HepG2 (cell line): Measurements from ENCODE around the gene INO80C. TPM values are rescaled to one million over a fixed set of nuclear protein-coding genes. Genes with fewer than 3 reads are reported as not detected.

Experiments
- ATAC-seq: fragments of 200-7000 bp; cut with Tn5 transposase; 3 replicates; pipeline ENCODE4 v1.9.1; 2020; ENCODE audit warnings: mild to moderate bottlenecking, moderate library complexity
- BruUV-seq: library from RNA; stranded (reverse); fragments of 400-500 nt; replicated peaks from 2 replicates; lab custom pipeline; 2021; lab: Mats Ljungman, UMichigan
- CTCF ChIA-PET: fragments of 300-600 bp; formaldehyde crosslinking; extraction: SDS; loops from one replicate; lab custom pipeline; 2021; ENCODE audit warnings: low total read pairs, inconsistent platforms, low intra/inter-chr PET ratio; lab: Yijun Ruan, JAX
- POLR2A ChIA-PET: fragments of 350-600 bp; sonication (Branson Sonifier 250); formaldehyde crosslinking; loops from one replicate; lab custom pipeline; 2020; ENCODE audit warnings: antibody characterized with exemption, inconsistent platforms; lab: Yijun Ruan, JAX
- DNase-seq: peaks from one replicate; pipeline ENCODE4 v3.0.0-alpha.2; 2015; ENCODE audit warnings: low spot score
- FAIRE-seq: peaks from 3 replicates; lab custom pipeline; 2011; peaks lifted over from hg19 to GRCh38; lab: Jason Lieb, UNC
- H2AFZ ChIP-seq: one replicate; pipeline ENCODE4 v1.6.1; 2011; ENCODE audit warnings: low read length, inconsistent platforms
- H3K27ac ChIP-seq: fragments of 300-600 bp; 3 replicates; pipeline ENCODE4 v1.8.0; 2011; ENCODE audit warnings: mixed run types, mild to moderate bottlenecking, mixed read lengths, low read length, inconsistent platforms; ENCODE audit not compliant: insufficient read depth; ENCODE audit errors: extremely low read length
- H3K27me3 ChIP-seq, 2 experiments: fragments of 200-600 bp in 1 of 2; 2 replicates in 1 of 2; 3 replicates in 1 of 2; pipeline versions ENCODE4 v1.6.0 to v1.8.0; 2011; ENCODE audit warnings: low read length in 2 of 2, mild to moderate bottlenecking in 2 of 2, moderate library complexity in 2 of 2, inconsistent platforms in 1 of 2; ENCODE audit not compliant: insufficient read depth in 2 of 2, control insufficient read depth in 1 of 2
- H3K36me3 ChIP-seq, 2 experiments: fragments of 200-600 bp in 1 of 2; replicated peaks in 1 of 2; 2 replicates in 1 of 2; 3 replicates in 1 of 2; pipeline versions ENCODE4 v1.5.1 to v1.8.0; 2011; ENCODE audit warnings: low read length in 2 of 2, inconsistent platforms in 1 of 2; ENCODE audit not compliant: insufficient read depth in 2 of 2, control insufficient read depth in 1 of 2
- H3K4me1 ChIP-seq: 2 replicates; pipeline ENCODE4 v1.5.1; 2012; ENCODE audit warnings: low read length, inconsistent platforms; ENCODE audit not compliant: insufficient read depth
- H3K4me2 ChIP-seq: 2 replicates; pipeline ENCODE4 v1.6.0; 2011; ENCODE audit warnings: low read depth, low read length, inconsistent platforms
- H3K4me3 ChIP-seq, 3 experiments: fragments of 200-600 bp in 1 of 3; sonication (generic), shearing (Covaris generic) in 1 of 3; replicated peaks in 1 of 3; 2 replicates each; pipeline ENCODE4 v1.5.1; 2011 to 2016; ENCODE audit warnings: low read length in 3 of 3, inconsistent platforms in 2 of 3, low read depth in 2 of 3, mild to moderate bottlenecking in 2 of 3, control low read depth in 1 of 3, mixed read lengths in 1 of 3; ENCODE audit not compliant: insufficient read depth in 1 of 3
- H3K79me2 ChIP-seq: one replicate; pipeline ENCODE4 v1.6.1; 2011; ENCODE audit warnings: low read length, inconsistent platforms; ENCODE audit not compliant: insufficient read depth
- H3K9ac ChIP-seq: 2 replicates; pipeline ENCODE4 v1.6.0; 2011; ENCODE audit warnings: mild to moderate bottlenecking, low read depth, low read length, inconsistent platforms; ENCODE audit not compliant: insufficient read depth
- H3K9me3 ChIP-seq: 2 replicates; pipeline ENCODE4 v1.5.1; 2012; ENCODE audit warnings: mild to moderate bottlenecking, low read length
- H4K20me1 ChIP-seq: 2 replicates; pipeline ENCODE4 v1.6.0; 2011; ENCODE audit warnings: inconsistent platforms, mild to moderate bottlenecking, low read length, moderate library complexity; ENCODE audit not compliant: insufficient read depth
- CENPT ChIP-seq: sonication (generic); formaldehyde crosslinking; IDR thresholded peaks from 2 replicates; pipeline ENCODE4 v1.8.0; 2022; ENCODE audit warnings: low read depth, mild to moderate bottlenecking, moderate library complexity, missing genetic modification reagents
- ONECUT2 ChIP-seq: sonication (generic); formaldehyde crosslinking; IDR thresholded peaks from 2 replicates; pipeline ENCODE4 v1.4.0; 2020; ENCODE audit warnings: missing genetic modification reagents
- PCBP2 ChIP-seq: fragments of 200-400 bp; formaldehyde crosslinking; optimal IDR thresholded peaks from 2 replicates; pipeline ENCODE3; 2018; ENCODE audit warnings: low read length, low read depth; ENCODE audit not compliant: poor library complexity, severe bottlenecking
- ZNF292 ChIP-seq: sonication (generic); formaldehyde crosslinking; IDR thresholded peaks from 2 replicates; pipeline ENCODE4 v1.8.1; 2022; ENCODE audit warnings: mild to moderate bottlenecking, low read depth, missing genetic modification reagents, borderline replicate concordance
- ZNF350 ChIP-seq: sonication (generic); formaldehyde crosslinking; IDR thresholded peaks from 2 replicates; pipeline ENCODE4 v1.4.0; 2020; ENCODE audit warnings: mild to moderate bottlenecking, low read depth, missing genetic modification reagents, borderline replicate concordance
- WGBS: methylation state at CpG from one replicate; pipeline ENCODE4 v1.1.6; 2017; ENCODE audit warnings: low lambda C conversion rate; 5-methylcytosine and 5-hydroxymethylcytosine counted together
- in situ Hi-C: cut with HindIII; loops from 2 replicates; pipeline ENCODE4 v1.10.0; 2017; ENCODE audit warnings: low pct_unique_long_range_greater_than_20kb; ENCODE audit not compliant: extremely low pct_ligation_motif_present
- intact Hi-C: fragments of 100-400 bp; cut with micrococcal nuclease; formaldehyde crosslinking; loops from one replicate; pipeline ENCODE4 v1.10.0; 2022; ENCODE audit not compliant: unreplicated experiment
- polyA plus RNA-seq, 8 experiments: library from polyadenylated mRNA; depleted of rRNA in 3 of 8; stranded (reverse) in 7 of 8; unstranded in 1 of 8; fragments of >200 nt; fragmentation: Illumina TruSeq in 4 of 8; extraction: Trizol in 4 of 8; gene quantifications; 2 replicates each; pipeline versions ENCODE4 v1.2.1 to v1.2.3, GENCODE V29; 2011 to 2016; ENCODE audit warnings: low read depth in 4 of 8, missing spikeins in 1 of 8, mixed read lengths in 1 of 8; ENCODE audit not compliant: insufficient read depth in 1 of 8
- total RNA-seq, 5 experiments: library from RNA; depleted of rRNA; stranded (reverse); fragments of >200 nt; fragmentation: Illumina TruSeq; extraction: Trizol; gene quantifications; 2 replicates each; pipeline ENCODE4 v1.2.3, GENCODE V29; 2016; ENCODE audit warnings: low read depth in 1 of 5
- TF ChIP-seq, protein P1 (sequence below): sonication (generic); formaldehyde crosslinking; IDR thresholded peaks from 2 replicates; pipeline ENCODE4 v1.5.1; 2020; ENCODE audit warnings: mild to moderate bottlenecking, missing genetic modification reagents, borderline replicate concordance
- TF ChIP-seq, protein P2 (sequence below): sonication (generic); formaldehyde crosslinking; IDR thresholded peaks from 2 replicates; pipeline ENCODE4 v1.9.0; 2021; ENCODE audit warnings: mild to moderate bottlenecking, missing genetic modification reagents
- TF ChIP-seq, protein P3 (sequence below), 2 experiments: sonication (generic) in 1 of 2; formaldehyde crosslinking in 1 of 2; IDR thresholded peaks; 2 replicates each; pipeline versions ENCODE4 v1.6.1 to v1.9.0; 2014 to 2022; ENCODE audit warnings: antibody characterized with exemption in 1 of 2, borderline replicate concordance in 1 of 2, inconsistent platforms in 1 of 2, low read depth in 1 of 2, missing genetic modification reagents in 1 of 2

INO80C gene
- total and polyA plus RNA-seq, 2 of the 13 experiments (the other 11 are each of a cell fraction or from before 2014, with no cell fraction given) = 8.2 to 15.4 TPM

DNA sequence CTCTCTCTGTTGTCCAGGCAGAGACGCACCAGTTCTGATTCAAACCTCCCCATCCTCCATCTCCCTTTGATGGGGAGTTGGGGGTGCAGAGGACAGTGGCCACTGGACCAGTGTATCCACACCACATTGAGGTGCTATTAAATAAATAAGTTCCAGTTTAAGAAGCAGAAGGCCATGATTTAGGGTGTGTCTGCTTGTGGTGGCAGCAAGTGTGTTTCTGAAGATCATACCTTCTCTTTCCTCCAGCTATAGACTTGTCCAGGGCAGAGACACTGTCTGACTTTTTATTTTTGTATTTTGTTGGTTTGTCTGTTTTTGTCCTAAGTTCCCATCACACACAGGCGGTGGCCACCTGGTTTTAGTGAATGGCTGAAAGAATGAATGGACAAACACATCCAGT, 16.5 kb upstream of the INO80C start:
- Histone ChIP-seq H3K9ac (no peak overlapping the region), H3K9me3 (no peaks in the 10 kb centered on the region), H3K4me1 (peaks cover 19% of the 10 kb centered on the region), H3K79me2 (no peaks in the 10 kb centered on the region), H3K4me2 (no peak overlapping the region), H2AFZ (no peak overlapping the region), H3K36me3 (no peaks in the 10 kb centered on the region), H3K4me3 (no peak overlapping the region), H3K27ac (no peak overlapping the region), H3K27me3 (no peaks in the 10 kb centered on the region; a peak in 1 of 5 replicates), H4K20me1 (no peaks in the 10 kb centered on the region)
- ChIA-PET POLR2A (no interaction called here), CTCF (no interaction called here)
- intact Hi-C loops = no loop called here
- ATAC-seq (no peak), DNase-seq (no peak), FAIRE-seq (no peak)
- in situ Hi-C loops = no loop called here
- no TSS peak for BruUV-seq
- 84% methylated on average over 2 of the region's 2 CpGs for WGBS
- TF ChIP-seq ZNF292 (CRISPR knock-in tag) (no peak), PCBP2 (no peak), ONECUT2 (CRISPR knock-in tag) (no peak), ZNF350 (CRISPR knock-in tag) (no peak), CENPT (CRISPR knock-in tag) (no peak)
- TF ChIP-seq, protein P1, sequence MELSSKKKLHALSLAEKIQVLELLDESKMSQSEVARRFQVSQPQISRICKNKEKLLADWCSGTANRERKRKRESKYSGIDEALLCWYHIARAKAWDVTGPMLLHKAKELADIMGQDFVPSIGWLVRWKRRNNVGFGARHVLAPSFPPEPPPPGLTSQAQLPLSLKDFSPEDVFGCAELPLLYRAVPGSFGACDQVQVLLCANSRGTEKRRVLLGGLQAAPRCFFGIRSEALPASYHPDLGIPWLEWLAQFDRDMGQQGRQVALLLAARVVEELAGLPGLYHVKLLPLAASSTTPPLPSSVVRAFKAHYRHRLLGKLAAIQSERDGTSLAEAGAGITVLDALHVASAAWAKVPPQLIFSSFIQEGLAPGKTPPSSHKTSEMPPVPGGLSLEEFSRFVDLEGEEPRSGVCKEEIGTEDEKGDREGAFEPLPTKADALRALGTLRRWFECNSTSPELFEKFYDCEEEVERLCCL (CRISPR knock-in tag) = no peak
- TF ChIP-seq, protein P2, sequence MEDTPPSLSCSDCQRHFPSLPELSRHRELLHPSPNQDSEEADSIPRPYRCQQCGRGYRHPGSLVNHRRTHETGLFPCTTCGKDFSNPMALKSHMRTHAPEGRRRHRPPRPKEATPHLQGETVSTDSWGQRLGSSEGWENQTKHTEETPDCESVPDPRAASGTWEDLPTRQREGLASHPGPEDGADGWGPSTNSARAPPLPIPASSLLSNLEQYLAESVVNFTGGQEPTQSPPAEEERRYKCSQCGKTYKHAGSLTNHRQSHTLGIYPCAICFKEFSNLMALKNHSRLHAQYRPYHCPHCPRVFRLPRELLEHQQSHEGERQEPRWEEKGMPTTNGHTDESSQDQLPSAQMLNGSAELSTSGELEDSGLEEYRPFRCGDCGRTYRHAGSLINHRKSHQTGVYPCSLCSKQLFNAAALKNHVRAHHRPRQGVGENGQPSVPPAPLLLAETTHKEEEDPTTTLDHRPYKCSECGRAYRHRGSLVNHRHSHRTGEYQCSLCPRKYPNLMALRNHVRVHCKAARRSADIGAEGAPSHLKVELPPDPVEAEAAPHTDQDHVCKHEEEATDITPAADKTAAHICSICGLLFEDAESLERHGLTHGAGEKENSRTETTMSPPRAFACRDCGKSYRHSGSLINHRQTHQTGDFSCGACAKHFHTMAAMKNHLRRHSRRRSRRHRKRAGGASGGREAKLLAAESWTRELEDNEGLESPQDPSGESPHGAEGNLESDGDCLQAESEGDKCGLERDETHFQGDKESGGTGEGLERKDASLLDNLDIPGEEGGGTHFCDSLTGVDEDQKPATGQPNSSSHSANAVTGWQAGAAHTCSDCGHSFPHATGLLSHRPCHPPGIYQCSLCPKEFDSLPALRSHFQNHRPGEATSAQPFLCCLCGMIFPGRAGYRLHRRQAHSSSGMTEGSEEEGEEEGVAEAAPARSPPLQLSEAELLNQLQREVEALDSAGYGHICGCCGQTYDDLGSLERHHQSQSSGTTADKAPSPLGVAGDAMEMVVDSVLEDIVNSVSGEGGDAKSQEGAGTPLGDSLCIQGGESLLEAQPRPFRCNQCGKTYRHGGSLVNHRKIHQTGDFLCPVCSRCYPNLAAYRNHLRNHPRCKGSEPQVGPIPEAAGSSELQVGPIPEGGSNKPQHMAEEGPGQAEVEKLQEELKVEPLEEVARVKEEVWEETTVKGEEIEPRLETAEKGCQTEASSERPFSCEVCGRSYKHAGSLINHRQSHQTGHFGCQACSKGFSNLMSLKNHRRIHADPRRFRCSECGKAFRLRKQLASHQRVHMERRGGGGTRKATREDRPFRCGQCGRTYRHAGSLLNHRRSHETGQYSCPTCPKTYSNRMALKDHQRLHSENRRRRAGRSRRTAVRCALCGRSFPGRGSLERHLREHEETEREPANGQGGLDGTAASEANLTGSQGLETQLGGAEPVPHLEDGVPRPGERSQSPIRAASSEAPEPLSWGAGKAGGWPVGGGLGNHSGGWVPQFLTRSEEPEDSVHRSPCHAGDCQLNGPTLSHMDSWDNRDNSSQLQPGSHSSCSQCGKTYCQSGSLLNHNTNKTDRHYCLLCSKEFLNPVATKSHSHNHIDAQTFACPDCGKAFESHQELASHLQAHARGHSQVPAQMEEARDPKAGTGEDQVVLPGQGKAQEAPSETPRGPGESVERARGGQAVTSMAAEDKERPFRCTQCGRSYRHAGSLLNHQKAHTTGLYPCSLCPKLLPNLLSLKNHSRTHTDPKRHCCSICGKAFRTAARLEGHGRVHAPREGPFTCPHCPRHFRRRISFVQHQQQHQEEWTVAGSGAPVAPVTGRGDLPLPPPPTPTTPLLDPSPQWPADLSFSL (CRISPR knock-in tag) = no peak
- TF ChIP-seq, protein P3, sequence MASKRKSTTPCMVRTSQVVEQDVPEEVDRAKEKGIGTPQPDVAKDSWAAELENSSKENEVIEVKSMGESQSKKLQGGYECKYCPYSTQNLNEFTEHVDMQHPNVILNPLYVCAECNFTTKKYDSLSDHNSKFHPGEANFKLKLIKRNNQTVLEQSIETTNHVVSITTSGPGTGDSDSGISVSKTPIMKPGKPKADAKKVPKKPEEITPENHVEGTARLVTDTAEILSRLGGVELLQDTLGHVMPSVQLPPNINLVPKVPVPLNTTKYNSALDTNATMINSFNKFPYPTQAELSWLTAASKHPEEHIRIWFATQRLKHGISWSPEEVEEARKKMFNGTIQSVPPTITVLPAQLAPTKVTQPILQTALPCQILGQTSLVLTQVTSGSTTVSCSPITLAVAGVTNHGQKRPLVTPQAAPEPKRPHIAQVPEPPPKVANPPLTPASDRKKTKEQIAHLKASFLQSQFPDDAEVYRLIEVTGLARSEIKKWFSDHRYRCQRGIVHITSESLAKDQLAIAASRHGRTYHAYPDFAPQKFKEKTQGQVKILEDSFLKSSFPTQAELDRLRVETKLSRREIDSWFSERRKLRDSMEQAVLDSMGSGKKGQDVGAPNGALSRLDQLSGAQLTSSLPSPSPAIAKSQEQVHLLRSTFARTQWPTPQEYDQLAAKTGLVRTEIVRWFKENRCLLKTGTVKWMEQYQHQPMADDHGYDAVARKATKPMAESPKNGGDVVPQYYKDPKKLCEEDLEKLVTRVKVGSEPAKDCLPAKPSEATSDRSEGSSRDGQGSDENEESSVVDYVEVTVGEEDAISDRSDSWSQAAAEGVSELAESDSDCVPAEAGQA (IDR thresholded peaks at IDR 0.05; ENCODE audit: low read depth) = no peak
- TF ChIP-seq, protein P3 (CRISPR knock-in tag; IDR thresholded peaks at IDR 0.05; ENCODE audit: borderline replicate concordance) = no peak
